SHP77 treated with DMSO at 0.1 percent for 48 hours (cell line): ENCODE results near the gene RUNX1.
A peak's percentile ranks its signal among the peaks of the same experiment; 100 is the strongest.

Source experiments
- DNase-seq: peaks from one replicate; lab custom pipeline; 2025; lab: John Stamatoyannopoulos, UW

RUNX1 gene

GRCh38 chr21:34897828-34898227, 151.3 kb downstream of the RUNX1 start:
- DNase-seq = no peak

- no peak for DNase-seq
Measured at GRCh38 chr21:34894401-34894800, 154.7 kb downstream of the RUNX1 start.

DNA sequence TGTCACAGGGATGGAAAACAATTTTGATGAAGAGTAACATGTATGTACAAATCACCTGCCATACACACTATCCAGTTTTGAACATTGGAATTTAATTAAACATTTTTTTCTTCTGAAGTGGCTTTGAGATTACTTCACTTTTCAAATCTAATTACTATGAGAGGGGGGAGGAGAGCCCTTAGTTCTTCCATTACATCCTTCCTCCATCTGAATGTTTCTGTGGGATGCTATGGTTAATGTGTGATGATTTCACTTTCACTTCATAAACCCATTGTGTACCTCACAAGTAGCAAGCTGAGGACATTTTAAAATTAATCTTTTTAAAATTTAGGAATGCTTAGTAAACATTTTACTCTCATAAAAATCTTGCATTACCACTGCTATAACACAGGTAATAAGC, 156.9 kb downstream of the RUNX1 start:
- DNase-seq = no peak

GRCh38 chr21:34891613-34891943, 157.5 kb downstream of the RUNX1 start:
- DNase-seq = no peak

DNA sequence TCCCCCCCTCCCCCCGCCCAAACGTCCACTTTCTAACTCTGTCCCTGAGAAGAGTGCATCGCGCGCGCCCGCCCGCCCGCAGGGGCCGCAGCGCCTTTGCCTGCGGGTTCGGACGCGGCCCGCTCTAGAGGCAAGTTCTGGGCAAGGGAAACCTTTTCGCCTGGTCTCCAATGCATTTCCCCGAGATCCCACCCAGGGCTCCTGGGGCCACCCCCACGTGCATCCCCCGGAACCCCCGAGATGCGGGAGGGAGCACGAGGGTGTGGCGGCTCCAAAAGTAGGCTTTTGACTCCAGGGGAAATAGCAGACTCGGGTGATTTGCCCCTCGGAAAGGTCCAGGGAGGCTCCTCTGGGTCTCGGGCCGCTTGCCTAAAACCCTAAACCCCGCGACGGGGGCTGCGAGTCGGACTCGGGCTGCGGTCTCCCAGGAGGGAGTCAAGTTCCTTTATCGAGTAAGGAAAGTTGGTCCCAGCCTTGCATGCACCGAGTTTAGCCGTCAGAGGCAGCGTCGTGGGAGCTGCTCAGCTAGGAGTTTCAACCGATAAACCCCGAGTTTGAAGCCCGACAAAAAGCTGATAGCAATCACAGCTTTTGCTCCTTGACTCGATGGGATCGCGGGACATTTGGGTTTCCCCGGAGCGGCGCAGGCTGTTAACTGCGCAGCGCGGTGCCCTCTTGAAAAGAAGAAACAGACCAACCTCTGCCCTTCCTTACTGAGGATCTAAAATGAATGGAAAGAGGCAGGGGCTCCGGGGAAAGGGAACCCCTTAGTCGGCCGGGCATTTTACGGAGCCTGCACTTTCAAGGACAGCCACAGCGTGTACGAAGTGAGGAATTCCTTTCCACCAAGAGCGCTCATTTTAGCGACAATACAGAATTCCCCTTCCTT, 158.1 kb downstream of the RUNX1 start:
- no peak for DNase-seq

DNA sequence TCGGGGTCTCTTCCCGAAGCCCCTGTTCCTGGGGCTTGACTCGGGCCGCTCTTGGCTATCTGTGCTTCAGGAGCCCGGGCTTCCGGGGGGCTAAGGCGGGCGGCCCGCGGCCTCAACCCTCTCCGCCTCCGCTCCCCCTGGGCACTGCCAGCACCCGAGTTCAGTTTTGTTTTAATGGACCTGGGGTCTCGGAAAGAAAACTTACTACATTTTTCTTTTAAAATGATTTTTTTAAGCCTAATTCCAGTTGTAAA, 158.7 kb downstream of the RUNX1 start:
- DNase-seq = no peak

GRCh38 chr21:34889676-34890469, 159.2 kb downstream of the RUNX1 start:
- peak; percentile 25 for DNase-seq

GRCh38 chr21:34889320-34889675, 159.8 kb downstream of the RUNX1 start:
- no peak for DNase-seq

GRCh38 chr21:34888569-34889319, 160.4 kb downstream of the RUNX1 start:
- DNase-seq = peak; percentile 86

GRCh38 chr21:34887725-34888568, 161.2 kb downstream of the RUNX1 start:
- DNase-seq = peak; percentile 37

GRCh38 chr21:34887105-34887442, 162.0 kb downstream of the RUNX1 start:
- no peak for DNase-seq

DNA sequence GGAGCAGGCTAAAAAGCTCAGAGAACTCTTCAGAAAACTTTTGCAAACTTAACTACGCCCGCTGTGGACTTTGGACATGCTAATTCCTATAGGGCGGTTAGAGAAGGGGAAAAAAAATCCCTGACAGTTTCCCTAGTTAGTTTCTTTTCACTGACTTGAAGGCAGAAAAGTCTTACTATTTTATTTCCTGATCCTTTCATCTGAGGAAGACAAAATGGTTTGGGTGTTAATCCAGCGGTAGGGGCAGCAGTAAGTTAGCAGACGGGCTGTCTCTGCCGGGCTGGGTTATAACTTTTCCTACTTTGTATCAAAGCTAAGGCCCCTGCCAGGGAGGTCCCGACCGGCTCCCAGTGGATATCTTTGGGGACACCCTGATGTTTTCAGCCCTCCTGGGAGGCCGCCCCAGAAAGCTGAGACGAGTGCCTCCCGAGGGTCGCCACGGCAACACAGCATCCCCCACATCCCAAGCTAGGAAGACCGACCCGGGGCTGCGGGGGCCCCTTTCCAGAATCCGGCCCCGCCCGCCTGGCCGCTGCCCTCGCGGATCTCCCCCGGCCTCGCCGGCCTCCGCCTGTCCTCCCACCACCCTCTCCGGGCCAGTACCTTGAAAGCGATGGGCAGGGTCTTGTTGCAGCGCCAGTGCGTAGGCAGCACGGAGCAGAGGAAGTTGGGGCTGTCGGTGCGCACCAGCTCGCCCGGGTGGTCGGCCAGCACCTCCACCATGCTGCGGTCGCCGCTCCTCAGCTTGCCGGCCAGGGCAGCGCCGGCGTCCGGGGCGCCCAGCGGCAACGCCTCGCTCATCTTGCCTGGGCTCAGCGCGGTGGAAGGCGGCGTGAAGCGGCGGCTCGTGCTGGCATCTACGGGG, 162.6 kb downstream of the RUNX1 start:
- no peak for DNase-seq

DNA sequence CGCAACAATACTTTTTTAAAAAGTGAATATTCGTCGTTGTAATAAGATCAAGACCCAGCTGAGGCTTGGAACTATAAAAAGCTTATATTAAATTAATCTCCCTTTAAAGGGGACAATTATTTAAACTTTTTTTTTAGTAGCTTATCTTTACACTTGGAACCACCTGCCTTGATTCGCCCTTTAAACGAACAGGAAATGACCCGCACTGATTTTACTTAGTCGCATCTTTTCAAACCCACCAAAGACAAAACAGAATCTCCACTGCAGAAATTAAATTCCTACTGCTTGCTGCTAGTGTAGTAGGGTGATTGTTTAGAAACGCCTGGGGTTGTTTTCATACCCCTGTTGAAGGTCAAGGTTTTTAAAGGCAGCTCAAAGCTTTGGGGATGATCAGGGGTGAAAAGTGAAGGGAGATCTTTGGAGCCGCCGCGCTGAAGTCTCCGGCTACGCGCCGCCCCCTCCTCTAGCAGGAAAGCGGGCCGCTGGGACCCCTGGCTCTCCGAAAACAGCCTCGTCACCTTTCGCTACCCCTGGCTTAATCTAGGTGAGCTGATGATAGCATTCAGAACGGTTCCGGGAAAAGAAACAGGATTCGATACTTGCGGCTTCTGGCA, 163.4 kb downstream of the RUNX1 start:
- DNase-seq = no peak

DNA sequence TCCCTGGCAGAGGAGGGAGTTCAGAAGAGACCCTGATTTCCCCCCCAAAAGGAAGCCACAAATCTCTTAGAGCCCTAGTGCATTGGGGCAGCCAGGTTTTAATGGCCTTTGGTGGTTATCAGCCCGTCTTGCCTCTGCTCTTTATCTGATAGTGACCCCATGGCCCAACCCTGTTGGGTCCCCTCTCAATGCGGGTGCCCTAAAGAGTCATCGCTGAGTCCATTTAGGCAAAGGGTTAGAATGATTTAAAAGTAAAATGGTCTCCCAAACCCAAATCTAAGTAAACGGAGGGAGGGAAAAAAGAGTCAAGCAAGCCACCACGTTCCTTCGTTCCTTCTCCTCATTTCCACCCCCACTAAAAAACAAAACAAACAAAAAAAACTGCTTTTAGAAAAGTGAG, 164.0 kb downstream of the RUNX1 start:
- no peak for DNase-seq

DNA sequence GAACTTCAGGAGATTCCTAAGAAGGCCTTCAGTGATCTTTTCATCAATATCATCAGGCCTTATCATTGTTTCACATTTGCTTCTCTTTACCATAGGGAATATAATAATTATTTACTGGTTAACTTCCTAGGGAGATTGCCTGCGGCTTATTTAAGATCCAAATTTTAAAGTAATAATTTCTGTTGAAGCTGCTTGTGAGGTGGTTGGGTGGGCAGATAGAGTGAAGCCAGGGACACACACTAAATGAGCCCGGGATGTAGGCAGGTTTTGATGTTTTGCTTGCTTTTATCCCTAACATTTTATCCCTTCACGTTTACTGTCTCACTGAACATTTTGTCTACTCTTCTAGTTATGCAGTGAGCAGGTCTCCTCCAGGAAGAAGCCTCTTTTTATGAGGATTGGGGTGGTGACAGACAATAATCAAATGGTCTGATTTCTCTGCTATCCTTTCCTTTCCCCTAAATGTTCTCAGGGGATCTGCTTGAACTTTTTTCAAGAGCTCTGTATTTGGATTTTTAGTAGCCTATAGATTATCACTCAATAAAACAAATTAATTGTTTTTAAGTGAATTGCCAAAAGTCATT, 164.7 kb downstream of the RUNX1 start:
- DNase-seq = no peak

- no peak for DNase-seq
Measured at GRCh38 chr21:34883491-34884271, 165.4 kb downstream of the RUNX1 start.

GRCh38 chr21:34882719-34883131, 166.4 kb downstream of the RUNX1 start:
- no peak for DNase-seq

GRCh38 chr21:34881839-34882371, 167.2 kb downstream of the RUNX1 start:
- DNase-seq = no peak

DNA sequence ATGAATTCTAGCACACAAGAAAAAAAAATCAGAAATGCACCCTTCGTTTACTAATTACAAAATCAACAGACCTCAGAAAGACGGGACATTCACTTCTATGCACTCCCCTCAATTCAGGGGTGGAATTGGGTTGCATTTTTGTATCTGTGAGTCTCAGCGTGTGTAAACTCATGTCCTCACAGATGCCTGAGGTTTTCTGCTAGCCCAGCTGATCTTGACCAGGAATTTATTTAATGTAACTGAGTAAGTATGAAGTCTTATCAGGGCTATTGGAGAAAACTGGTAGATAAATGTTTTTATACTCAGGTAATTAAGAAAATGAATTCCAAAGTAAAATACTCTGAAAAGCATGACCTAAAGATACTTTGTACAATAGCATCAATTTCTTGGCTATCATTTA, 167.7 kb downstream of the RUNX1 start:
- DNase-seq = no peak
